ENCODE results near the gene UBE2F. TPM values are rescaled to one million over a fixed set of nuclear protein-coding genes. Genes with fewer than 3 reads are reported as not detected.
A peak's percentile ranks its signal among the peaks of the same experiment; 100 is the strongest.

Gene UBE2F
- total RNA-seq, 1 donor: 81.6 TPM

GRCh38 chr2:237923481-237924163 is 43.2 kb upstream of the UBE2F start:
- H3K4me3 ChIP-seq (ENCODE audit: low read depth, low read length): peak overlapping the region; percentile 39
- TF ChIP-seq, protein P1, sequence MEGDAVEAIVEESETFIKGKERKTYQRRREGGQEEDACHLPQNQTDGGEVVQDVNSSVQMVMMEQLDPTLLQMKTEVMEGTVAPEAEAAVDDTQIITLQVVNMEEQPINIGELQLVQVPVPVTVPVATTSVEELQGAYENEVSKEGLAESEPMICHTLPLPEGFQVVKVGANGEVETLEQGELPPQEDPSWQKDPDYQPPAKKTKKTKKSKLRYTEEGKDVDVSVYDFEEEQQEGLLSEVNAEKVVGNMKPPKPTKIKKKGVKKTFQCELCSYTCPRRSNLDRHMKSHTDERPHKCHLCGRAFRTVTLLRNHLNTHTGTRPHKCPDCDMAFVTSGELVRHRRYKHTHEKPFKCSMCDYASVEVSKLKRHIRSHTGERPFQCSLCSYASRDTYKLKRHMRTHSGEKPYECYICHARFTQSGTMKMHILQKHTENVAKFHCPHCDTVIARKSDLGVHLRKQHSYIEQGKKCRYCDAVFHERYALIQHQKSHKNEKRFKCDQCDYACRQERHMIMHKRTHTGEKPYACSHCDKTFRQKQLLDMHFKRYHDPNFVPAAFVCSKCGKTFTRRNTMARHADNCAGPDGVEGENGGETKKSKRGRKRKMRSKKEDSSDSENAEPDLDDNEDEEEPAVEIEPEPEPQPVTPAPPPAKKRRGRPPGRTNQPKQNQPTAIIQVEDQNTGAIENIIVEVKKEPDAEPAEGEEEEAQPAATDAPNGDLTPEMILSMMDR (IDR thresholded peaks at IDR 0.05; ENCODE audit: insufficient read depth, low read depth, low read length): peak; percentile 96

GRCh38 chr2:237924164-237924534 is 42.7 kb upstream of the UBE2F start:
- H3K4me3 ChIP-seq (ENCODE audit: low read depth, low read length): no peak overlapping the region
- TF ChIP-seq, protein P1 (IDR thresholded peaks at IDR 0.05; ENCODE audit: insufficient read depth, low read depth, low read length): no peak
- DNase-seq (ENCODE audit: low read depth): no peak

More at GRCh38 chr2:237923481-237924163, 43.2 kb upstream of the UBE2F start:
- DNase-seq (ENCODE audit: low read depth): peak; percentile 85

DNA sequence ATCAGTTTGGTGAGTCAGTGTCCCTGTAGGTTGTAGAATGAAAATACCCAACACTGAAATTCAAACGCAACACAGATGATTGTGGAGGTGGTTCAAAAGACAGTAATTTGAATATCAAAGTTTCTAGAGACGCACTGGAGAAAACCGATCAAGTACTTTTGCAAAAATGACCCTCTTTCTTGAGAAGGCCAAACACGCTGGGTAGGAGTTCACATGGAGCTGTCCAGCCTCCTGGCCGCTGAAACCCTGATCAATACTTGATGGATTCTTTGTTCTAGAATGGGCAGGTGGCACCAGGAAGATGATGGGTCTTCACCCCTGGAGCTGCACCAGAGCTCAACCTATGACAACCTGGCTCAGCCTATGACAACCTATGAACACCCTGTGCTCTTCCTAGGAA is 39.7 kb upstream of the UBE2F start:
- no peak for DNase-seq (ENCODE audit: low read depth)

DNA sequence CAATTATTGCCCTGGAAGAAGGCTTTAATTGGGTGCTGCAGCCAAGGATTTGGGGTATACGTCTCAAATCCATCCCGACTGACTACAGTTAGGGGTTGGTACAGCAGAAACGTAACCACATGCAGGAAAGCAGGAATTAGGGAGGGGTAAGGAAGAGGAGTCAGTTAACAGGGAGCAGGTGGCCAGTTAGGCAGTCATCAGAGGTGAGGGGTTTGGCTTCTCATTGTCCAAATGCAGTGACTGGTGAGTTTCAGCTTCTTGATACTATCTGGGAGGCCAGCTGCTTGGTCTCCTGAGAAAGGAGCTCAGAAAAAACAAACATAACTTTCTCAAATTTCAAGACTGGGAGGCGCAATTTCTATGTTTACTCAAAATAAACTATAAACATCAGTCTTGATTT is 38.8 kb upstream of the UBE2F start:
- peak; percentile 58 for DNase-seq (ENCODE audit: low read depth)
- TF ChIP-seq, protein P1 (IDR thresholded peaks at IDR 0.05; ENCODE audit: insufficient read depth, low read depth, low read length): no peak
- H3K4me3 ChIP-seq (ENCODE audit: low read depth, low read length): no peak overlapping the region

More for the DNA sequence above, 39.7 kb upstream of the UBE2F start:
- TF ChIP-seq, protein P1 (IDR thresholded peaks at IDR 0.05; ENCODE audit: insufficient read depth, low read depth, low read length): no peak
- H3K4me3 ChIP-seq (ENCODE audit: low read depth, low read length): no peak overlapping the region

- H3K4me3 ChIP-seq (ENCODE audit: low read depth, low read length): no peak overlapping the region
- TF ChIP-seq, protein P1 (IDR thresholded peaks at IDR 0.05; ENCODE audit: insufficient read depth, low read depth, low read length): no peak
- DNase-seq (ENCODE audit: low read depth): no peak
These were observed 36.8 kb upstream of the UBE2F start for GRCh38 chr2:237929979-237930378.

DNA sequence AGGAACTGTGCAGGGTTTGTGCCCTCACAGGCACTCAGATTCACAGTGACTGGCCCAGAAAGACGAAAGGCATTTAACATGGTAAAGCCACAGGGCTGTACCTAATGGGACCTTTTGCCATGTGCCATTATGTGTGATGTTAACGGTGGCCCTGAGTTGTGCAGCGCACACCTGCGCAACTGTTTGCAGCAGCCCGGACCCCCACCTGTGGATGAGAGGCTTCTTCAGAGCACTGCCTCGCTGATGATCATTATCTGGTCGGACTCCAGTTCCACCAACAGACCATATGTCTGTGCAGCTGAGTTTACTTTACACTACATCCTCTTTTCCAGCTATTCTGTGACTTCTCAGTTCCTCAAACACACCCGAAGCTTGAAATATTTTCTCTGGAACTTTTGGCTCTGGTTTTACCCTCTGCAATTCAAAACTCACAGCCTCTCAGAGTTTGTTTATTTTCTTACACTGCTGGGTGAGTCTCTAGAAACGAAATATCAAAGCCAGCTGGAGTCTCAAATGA is 35.6 kb upstream of the UBE2F start:
- no peak overlapping the region for H3K4me3 ChIP-seq (ENCODE audit: low read depth, low read length)
- DNase-seq (ENCODE audit: low read depth): peak; percentile 72
- TF ChIP-seq, protein P1 (IDR thresholded peaks at IDR 0.05; ENCODE audit: insufficient read depth, low read depth, low read length): no peak
